ENCODE results near the gene MT1HL1. TPM values are rescaled to one million over a fixed set of nuclear protein-coding genes. Genes with fewer than 3 reads are reported as not detected.

Gene MT1HL1
- total and polyA plus RNA-seq, 2 experiments from 2014 or later, result not detected

GRCh38 chr1:237043846-237044636 lies 39.8 kb upstream of the MT1HL1 start:
- Histone ChIP-seq H3K27ac (peak overlapping the region; percentile 93), H3K4me1 (ENCODE audit: low read depth) (peaks cover 39% of the 10 kb centered on the region), H3K27me3 (no peaks in the 10 kb centered on the region), H3K9me3 (ENCODE audit: low read depth) (no peaks in the 10 kb centered on the region), H3K4me3 (peak overlapping the region; percentile 94), H3K36me3 (peaks cover 2% of the 10 kb centered on the region)
- peak in 1 of 2 donors; percentile 96 for DNase-seq (ENCODE audit: low read depth in 1 of 2, low spot score in 1 of 2)
- TF ChIP-seq CTCF (IDR thresholded peaks at IDR 0.05; ENCODE audit: low read depth, low read length), result no peak

- TF ChIP-seq CTCF (IDR thresholded peaks at IDR 0.05; ENCODE audit: low read depth, low read length), result no peak
- Histone ChIP-seq H3K27me3 (no peaks in the 10 kb centered on the region), H3K9me3 (ENCODE audit: low read depth) (no peaks in the 10 kb centered on the region), H3K36me3 (peaks cover 2% of the 10 kb centered on the region), H3K4me3 (peak overlapping the region; percentile 94), H3K27ac (peak overlapping the region; percentile 93), H3K4me1 (ENCODE audit: low read depth) (peaks cover 35% of the 10 kb centered on the region)
- DNase-seq (ENCODE audit: low read depth in 1 of 2, low spot score in 1 of 2), result peak; percentile 7 to 68
Measured at GRCh38 chr1:237042892-237043576, 38.8 kb upstream of the MT1HL1 start.

GRCh38 chr1:237042526-237042891 lies 38.3 kb upstream of the MT1HL1 start:
- Histone ChIP-seq H3K36me3 (no peaks in the 10 kb centered on the region), H3K9me3 (ENCODE audit: low read depth) (no peaks in the 10 kb centered on the region), H3K4me1 (ENCODE audit: low read depth) (peaks cover 30% of the 10 kb centered on the region), H3K27ac (peak overlapping the region; percentile 93), H3K27me3 (no peaks in the 10 kb centered on the region), H3K4me3 (peak overlapping the region; percentile 94)
- no peak for TF ChIP-seq CTCF (IDR thresholded peaks at IDR 0.05; ENCODE audit: low read depth, low read length)
- DNase-seq (ENCODE audit: low read depth in 1 of 2, low spot score in 1 of 2), result peak in 1 of 2 donors; percentile 1

GRCh38 chr1:237041795-237042525 lies 37.7 kb upstream of the MT1HL1 start, which contains the start of gene RYR2:
Gene RYR2, plus strand, starts transcription at chr1:237042184. Its CDS starts 338 bp downstream, at chr1:237042522.
- Histone ChIP-seq H3K4me1 (ENCODE audit: low read depth) (peaks cover 25% of the 10 kb centered on the region), H3K27me3 (no peaks in the 10 kb centered on the region), H3K27ac (peak within 1 kb of the TSS; percentile 93), H3K36me3 (no peaks in the 10 kb centered on the region), H3K9me3 (ENCODE audit: low read depth) (no peaks in the 10 kb centered on the region), H3K4me3 (peak within 1 kb of the TSS; percentile 94)
- peak; percentile 29 to 88 for DNase-seq (ENCODE audit: low read depth in 1 of 2, low spot score in 1 of 2)
- peak; percentile 40 for TF ChIP-seq CTCF (IDR thresholded peaks at IDR 0.05; ENCODE audit: low read depth, low read length)

- Histone ChIP-seq H3K27me3 (no peaks in the 10 kb centered on the region), H3K4me1 (ENCODE audit: low read depth) (peaks cover 19% of the 10 kb centered on the region), H3K4me3 (peak overlapping the region; percentile 94), H3K27ac (peak overlapping the region; percentile 93), H3K36me3 (no peaks in the 10 kb centered on the region), H3K9me3 (ENCODE audit: low read depth) (no peaks in the 10 kb centered on the region)
- no peak for DNase-seq (ENCODE audit: low read depth in 1 of 2, low spot score in 1 of 2)
- TF ChIP-seq CTCF (IDR thresholded peaks at IDR 0.05; ENCODE audit: low read depth, low read length), result no peak
Measured at GRCh38 chr1:237041461-237041794, 37.2 kb upstream of the MT1HL1 start.
